H1 (cell line): Measurements from ENCODE around the gene RAB35. TPM values are rescaled to one million over a fixed set of nuclear protein-coding genes. Genes with fewer than 3 reads are reported as not detected.

Experiments
- CTCF ChIA-PET: fragments of 300-600 bp; sonication (Branson Sonifier 250); formaldehyde crosslinking; loops from one replicate; lab custom pipeline; 2021; ENCODE audit not compliant: partially characterized antibody; lab: Charles Lee
- POLR2A ChIA-PET: fragments of 300-600 bp; sonication (Branson Sonifier 250); formaldehyde crosslinking; loops from one replicate; lab custom pipeline; 2021; ENCODE audit warnings: inconsistent platforms; ENCODE audit not compliant: partially characterized antibody; lab: Charles Lee
- DNase-seq, 2 experiments: peaks; one replicate each; pipeline versions ENCODE4 v3.0.0 to v3.0.0-alpha.2; 2010 to 2022; ENCODE audit warnings: low spot score in 2 of 2, low read depth in 1 of 2, mixed read lengths in 1 of 2
- FAIRE-seq: peaks from 2 replicates; lab custom pipeline; 2011; peaks lifted over from hg19 to GRCh38; lab: Jason Lieb, UNC
- H2AFZ ChIP-seq: 2 replicates; pipeline ENCODE4 v1.8.1; 2012; ENCODE audit warnings: low read length, inconsistent platforms
- H2AK5ac ChIP-seq: 2 replicates; pipeline ENCODE4 v1.6.1; 2013; ENCODE audit warnings: low read depth, low read length
- H2BK120ac ChIP-seq: replicated peaks from 2 replicates; pipeline ENCODE3; 2013; ENCODE audit warnings: low read depth, low read length, inconsistent platforms
- H2BK12ac ChIP-seq: 2 replicates; pipeline ENCODE4 v1.6.1; 2013; ENCODE audit warnings: low read depth, low read length
- H2BK15ac ChIP-seq: 2 replicates; pipeline ENCODE4 v1.6.1; 2013; ENCODE audit warnings: low read length
- H2BK20ac ChIP-seq: 2 replicates; pipeline ENCODE4 v1.6.1; 2013; ENCODE audit warnings: low read length
- H2BK5ac ChIP-seq: 2 replicates; pipeline ENCODE4 v1.6.1; 2013; ENCODE audit warnings: low read depth, low read length
- H3K14ac ChIP-seq: 2 replicates; pipeline ENCODE4 v1.6.1; 2013; ENCODE audit warnings: inconsistent platforms; ENCODE audit not compliant: insufficient read length
- H3K18ac ChIP-seq: 2 replicates; pipeline ENCODE4 v1.6.1; 2013; ENCODE audit warnings: low read length; ENCODE audit errors: extremely low read depth
- H3K23ac ChIP-seq: 2 replicates; pipeline ENCODE4 v1.6.1; 2013; ENCODE audit warnings: inconsistent platforms; ENCODE audit not compliant: insufficient read length
- H3K23me2 ChIP-seq: 2 replicates; pipeline ENCODE4 v1.6.1; 2013; ENCODE audit warnings: low read depth, low read length
- H3K27ac ChIP-seq: 2 replicates; pipeline ENCODE4 v1.6.1; 2011; ENCODE audit warnings: low read depth, low read length, inconsistent platforms
- H3K27me3 ChIP-seq, 4 experiments: replicated peaks in 1 of 4; 1 replicate in 1 of 4; 2 replicates in 3 of 4; pipeline versions ENCODE4 v1.6.1 to v1.8.1; 2011 to 2013; ENCODE audit warnings: low read length in 3 of 4, mild to moderate bottlenecking in 3 of 4, inconsistent platforms in 2 of 4, mixed read lengths in 2 of 4, moderate library complexity in 1 of 4; ENCODE audit not compliant: control insufficient read depth in 3 of 4, insufficient read depth in 3 of 4; ENCODE audit errors: extremely low read depth in 1 of 4
- H3K36me3 ChIP-seq, 4 experiments: 2 replicates each; pipeline versions ENCODE4 v1.6.1 to v1.8.1; 2011 to 2013; ENCODE audit warnings: mild to moderate bottlenecking in 4 of 4, low read length in 3 of 4, moderate library complexity in 2 of 4, control low read depth in 1 of 4, inconsistent platforms in 1 of 4; ENCODE audit not compliant: insufficient read depth in 4 of 4, control insufficient read depth in 2 of 4
- H3K4ac ChIP-seq: replicated peaks from 2 replicates; pipeline ENCODE3; 2013; ENCODE audit warnings: low read length, low read depth, mixed read lengths, inconsistent platforms; ENCODE audit not compliant: insufficient read length
- H3K4me1 ChIP-seq, 4 experiments: replicated peaks in 1 of 4; 1 replicate in 1 of 4; 2 replicates in 3 of 4; pipeline versions ENCODE4 v1.6.1 to v1.8.1; 2011 to 2013; ENCODE audit warnings: low read length in 3 of 4, inconsistent platforms in 2 of 4, mixed read lengths in 1 of 4; ENCODE audit not compliant: insufficient read depth in 4 of 4, control insufficient read depth in 3 of 4
- H3K4me2 ChIP-seq, 2 experiments: 2 replicates each; pipeline versions ENCODE4 v1.6.1 to v1.8.1; 2011 to 2013; ENCODE audit warnings: low read depth in 2 of 2, low read length in 2 of 2, control low read depth in 1 of 2, inconsistent platforms in 1 of 2, mild to moderate bottlenecking in 1 of 2; ENCODE audit not compliant: insufficient read depth in 1 of 2
- H3K4me3 ChIP-seq, 4 experiments: fragments of 200-600, 300-600 bp in 1 of 4; sonication (generic), shearing (Covaris generic), sonication (Bioruptor Twin) in 1 of 4; 2 replicates each; pipeline versions ENCODE4 v1.5.1 to v1.8.1; 2011 to 2016; ENCODE audit warnings: low read length in 4 of 4, low read depth in 3 of 4, control low read depth in 2 of 4, inconsistent platforms in 2 of 4, mild to moderate bottlenecking in 2 of 4, mixed read lengths in 1 of 4, moderate library complexity in 1 of 4; ENCODE audit not compliant: insufficient read depth in 2 of 4; ENCODE audit errors: extremely low read depth in 1 of 4
- H3K56ac ChIP-seq: replicated peaks from 2 replicates; pipeline ENCODE3; 2013; ENCODE audit warnings: low read depth, mild to moderate bottlenecking, mixed read lengths, low read length, inconsistent platforms; ENCODE audit not compliant: insufficient read length
- H3K79me1 ChIP-seq: 2 replicates; pipeline ENCODE4 v1.6.1; 2013; ENCODE audit warnings: low read depth, low read length, control low read depth
- H3K79me2 ChIP-seq, 2 experiments: 2 replicates each; pipeline versions ENCODE4 v1.6.1 to v1.8.1; 2012 to 2013; ENCODE audit warnings: low read length in 2 of 2, mild to moderate bottlenecking in 2 of 2, inconsistent platforms in 1 of 2; ENCODE audit not compliant: insufficient read depth in 2 of 2, control insufficient read depth in 1 of 2
- H3K9ac ChIP-seq, 4 experiments: replicated peaks in 1 of 4; 1 replicate in 1 of 4; 2 replicates in 3 of 4; pipeline versions ENCODE4 v1.6.1 to v1.8.1; 2011 to 2013; ENCODE audit warnings: low read depth in 3 of 4, low read length in 3 of 4, control low read depth in 2 of 4, mild to moderate bottlenecking in 2 of 4, moderate library complexity in 2 of 4, inconsistent platforms in 1 of 4; ENCODE audit errors: extremely low read depth in 1 of 4
- H3K9me3 ChIP-seq, 2 experiments: 2 replicates each; pipeline versions ENCODE4 v1.6.1 to v1.8.1; 2012 to 2013; ENCODE audit warnings: mild to moderate bottlenecking in 2 of 2, moderate library complexity in 2 of 2, control low read depth in 1 of 2, inconsistent platforms in 1 of 2, low read depth in 1 of 2, low read length in 1 of 2, mixed read lengths in 1 of 2; ENCODE audit not compliant: insufficient read depth in 2 of 2
- H4K20me1 ChIP-seq, 2 experiments: replicated peaks in 1 of 2; 2 replicates each; pipeline versions ENCODE3 to v1.8.1; 2011 to 2013; ENCODE audit warnings: inconsistent platforms in 2 of 2, low read length in 2 of 2, mild to moderate bottlenecking in 1 of 2; ENCODE audit not compliant: insufficient read depth in 2 of 2, control insufficient read depth in 1 of 2
- H4K5ac ChIP-seq: 2 replicates; pipeline ENCODE4 v1.6.1; 2013; ENCODE audit warnings: low read length, low read depth, mixed read lengths, inconsistent platforms; ENCODE audit not compliant: insufficient read length
- H4K8ac ChIP-seq: 2 replicates; pipeline ENCODE4 v1.8.0; 2013; ENCODE audit warnings: mild to moderate bottlenecking, moderate library complexity, low read length, inconsistent platforms; ENCODE audit not compliant: insufficient read depth; ENCODE audit errors: extremely low read depth
- H4K91ac ChIP-seq: replicated peaks from 2 replicates; pipeline ENCODE3; 2013; ENCODE audit warnings: low read length, mixed read lengths, inconsistent platforms; ENCODE audit not compliant: insufficient read length
- CHD2 ChIP-seq: IDR thresholded peaks from 2 replicates; pipeline ENCODE4 v1.6.1; 2012; ENCODE audit warnings: low read length, improper control_type of control experiment
- CREB1 ChIP-seq: IDR thresholded peaks from 2 replicates; pipeline ENCODE4 v1.6.1; 2012; ENCODE audit warnings: inconsistent platforms
- EZH2 ChIP-seq: fragments of 200-600 bp; sonication (generic); IDR thresholded peaks from 2 replicates; pipeline ENCODE4 v1.7.1; 2012; ENCODE audit warnings: low read depth, mild to moderate bottlenecking, moderate library complexity, low read length, inconsistent platforms; ENCODE audit not compliant: severe bottlenecking
- GTF2F1 ChIP-seq: IDR thresholded peaks from 2 replicates; pipeline ENCODE4 v1.6.1; 2012; ENCODE audit warnings: low read depth, low read length, improper control_type of control experiment, borderline replicate concordance
- KDM4A ChIP-seq: IDR thresholded peaks from one replicate; pipeline ENCODE4 v1.7.1; 2012; ENCODE audit warnings: low read depth, mild to moderate bottlenecking, moderate library complexity, low read length, inconsistent platforms; ENCODE audit not compliant: severe bottlenecking
- NRF1 ChIP-seq: IDR thresholded peaks from 2 replicates; pipeline ENCODE4 v1.6.1; 2011; ENCODE audit warnings: mild to moderate bottlenecking, low read depth, low read length, improper control_type of control experiment
- POLR2AphosphoS5 ChIP-seq: IDR thresholded peaks from 2 replicates; pipeline ENCODE4 v1.6.1; 2011; ENCODE audit warnings: low read depth, low read length
- TAF1 ChIP-seq: IDR thresholded peaks from 2 replicates; pipeline ENCODE4 v1.6.1; 2011; ENCODE audit warnings: mild to moderate bottlenecking, low read depth, low read length
- USF2 ChIP-seq: IDR thresholded peaks from 2 replicates; pipeline ENCODE4 v1.6.1; 2011; ENCODE audit warnings: low read length, improper control_type of control experiment
- ZNF274 ChIP-seq: IDR thresholded peaks from 2 replicates; pipeline ENCODE4 v1.7.0; 2012; ENCODE audit warnings: low read length, borderline replicate concordance; ENCODE audit errors: extremely low read depth
- WGBS, 2 experiments: shearing (Covaris generic) in 1 of 2; methylation state at CpG; one replicate each; pipeline versions ENCODE4 v1.1.6 to v1.1.7; 2013 to 2015; ENCODE audit warnings: low lambda C conversion rate in 2 of 2, mixed read lengths in 2 of 2, inconsistent platforms in 1 of 2, low coverage in 1 of 2, missing lambda C conversion rate in 1 of 2; ENCODE audit not compliant: insufficient replicate concordance in 2 of 2, insufficient coverage in 1 of 2, insufficient read length in 1 of 2; ENCODE audit errors: extremely low coverage in 1 of 2, missing lambda C conversion rate in 1 of 2; 5-methylcytosine and 5-hydroxymethylcytosine counted together
- polyA plus RNA-seq, 7 experiments: library from polyadenylated mRNA; depleted of rRNA in 3 of 7; stranded (reverse) in 5 of 7; unstranded in 2 of 7; fragments of >200 nt in 5 of 7; fragments of 200-250 nt in 2 of 7; gene quantifications; 1 replicate in 5 of 7; 2 replicates in 1 of 7; 4 replicates in 1 of 7; pipeline versions ENCODE4 v1.2.1 to v1.2.3, GENCODE V29; 2011 to 2013; ENCODE audit warnings: missing spikeins in 2 of 7, mixed read lengths in 2 of 7
- total RNA-seq: library from RNA; stranded (reverse); fragmentation: NEBNext Ultra II Directional; extraction: Animal tissue kit (Norgen Biotek cat#: 25700); gene quantifications from 2 replicates; pipeline ENCODE4 v1.2.1, GENCODE V29; 2021

Gene RAB35
- total and polyA plus RNA-seq, 2 of the 8 experiments (the other 6 are each of a cell fraction or from before 2014, with no cell fraction given) = 33.4 to 39.0 TPM

GRCh38 chr12:120115692-120116440 lies 687 bp downstream of the RAB35 start:
- Histone ChIP-seq H3K79me2 (peaks cover 0 to 52% of the 10 kb centered on the region in 2 experiments; a peak in 3 of 4 replicates), H3K36me3 (peaks cover 0 to 4% (median 2%) of the 10 kb centered on the region in 4 experiments; a peak in 2 of 8 replicates), H4K8ac (peak overlapping the region; percentile 87), H3K27me3 (no peaks in the 10 kb centered on the region), H3K9ac (peak overlapping the region; percentile 56 to 73 (median 68)), H3K14ac (no peak overlapping the region), H4K20me1 (peaks cover 6% of the 10 kb centered on the region in 2 experiments), H3K4me1 (peaks cover 7 to 19% (median 11%) of the 10 kb centered on the region in 4 experiments), H3K4ac (peak overlapping the region; percentile 90), H3K18ac (peak overlapping the region; percentile 26), H3K23ac (no peak overlapping the region), H3K79me1 (peaks cover 21% of the 10 kb centered on the region), H2BK120ac (no peak overlapping the region), H3K23me2 (peaks cover 9% of the 10 kb centered on the region), H3K9me3 (no peaks in the 10 kb centered on the region), H2AFZ (no peak overlapping the region), H2BK20ac (no peak overlapping the region), H2BK12ac (peak overlapping the region; percentile 94; the same call in 1 of the 2 replicates), H3K4me2 (peak overlapping the region; percentile 75 to 85), H3K4me3 (peak overlapping the region; percentile 63 to 79 (median 73)), H2BK15ac (no peak overlapping the region; the same call in none of the 2 replicates), H2BK5ac (peak overlapping the region; percentile 76), H3K56ac (no peak overlapping the region), H4K5ac (peak overlapping the region; percentile 45), H3K27ac (no peak overlapping the region), H2AK5ac (no peak overlapping the region; the same call in 1 of the 2 replicates), H4K91ac (peak overlapping the region; percentile 83)
- ChIA-PET CTCF (interaction anchor here (1.1 to 3.6 kb wide), 4 partner anchors 9 to 29 kb away, joined by 3 to 12 read pairs (median 4); no protein-coding TSS in a partner anchor), POLR2A (interaction anchor here (0.6 to 16.6 kb wide), 11 partner anchors 9 to 1965 kb away, joined by 3 to 266 read pairs (median 10); partner anchors contain the start of genes GCN1, RNU4-1, RNU4-2 and RPLP0)
- no peak for FAIRE-seq
- 62% methylated on average over 12 of the region's 31 CpGs; no CpG with 5 or more reads in 1 of the 2 experiments for WGBS, 2 experiments
- peak in 1 of 2 experiments; percentile 65 for DNase-seq
- TF ChIP-seq KDM4A (no peak), USF2 (no peak), NRF1 (no peak), TAF1 (no peak), CHD2 (peak; percentile 87), POLR2AphosphoS5 (peak; percentile 32; the same call in 1 of the 2 replicates), CREB1 (no peak), GTF2F1 (no peak; the same call in 1 of the 2 replicates), EZH2 (no peak), ZNF274 (no peak)
